NCI-H526 treated with DMSO at 0.1 percent for 48 hours (cell line): ENCODE measurements around the gene TUB.
A peak's percentile ranks its signal among the peaks of the same experiment; 100 is the strongest.

ENCODE experiments used
- DNase-seq: peaks from one replicate; lab custom pipeline; 2025; lab: John Stamatoyannopoulos, UW

The TUB gene, protein sequence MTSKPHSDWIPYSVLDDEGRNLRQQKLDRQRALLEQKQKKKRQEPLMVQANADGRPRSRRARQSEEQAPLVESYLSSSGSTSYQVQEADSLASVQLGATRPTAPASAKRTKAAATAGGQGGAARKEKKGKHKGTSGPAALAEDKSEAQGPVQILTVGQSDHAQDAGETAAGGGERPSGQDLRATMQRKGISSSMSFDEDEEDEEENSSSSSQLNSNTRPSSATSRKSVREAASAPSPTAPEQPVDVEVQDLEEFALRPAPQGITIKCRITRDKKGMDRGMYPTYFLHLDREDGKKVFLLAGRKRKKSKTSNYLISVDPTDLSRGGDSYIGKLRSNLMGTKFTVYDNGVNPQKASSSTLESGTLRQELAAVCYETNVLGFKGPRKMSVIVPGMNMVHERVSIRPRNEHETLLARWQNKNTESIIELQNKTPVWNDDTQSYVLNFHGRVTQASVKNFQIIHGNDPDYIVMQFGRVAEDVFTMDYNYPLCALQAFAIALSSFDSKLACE

DNA sequence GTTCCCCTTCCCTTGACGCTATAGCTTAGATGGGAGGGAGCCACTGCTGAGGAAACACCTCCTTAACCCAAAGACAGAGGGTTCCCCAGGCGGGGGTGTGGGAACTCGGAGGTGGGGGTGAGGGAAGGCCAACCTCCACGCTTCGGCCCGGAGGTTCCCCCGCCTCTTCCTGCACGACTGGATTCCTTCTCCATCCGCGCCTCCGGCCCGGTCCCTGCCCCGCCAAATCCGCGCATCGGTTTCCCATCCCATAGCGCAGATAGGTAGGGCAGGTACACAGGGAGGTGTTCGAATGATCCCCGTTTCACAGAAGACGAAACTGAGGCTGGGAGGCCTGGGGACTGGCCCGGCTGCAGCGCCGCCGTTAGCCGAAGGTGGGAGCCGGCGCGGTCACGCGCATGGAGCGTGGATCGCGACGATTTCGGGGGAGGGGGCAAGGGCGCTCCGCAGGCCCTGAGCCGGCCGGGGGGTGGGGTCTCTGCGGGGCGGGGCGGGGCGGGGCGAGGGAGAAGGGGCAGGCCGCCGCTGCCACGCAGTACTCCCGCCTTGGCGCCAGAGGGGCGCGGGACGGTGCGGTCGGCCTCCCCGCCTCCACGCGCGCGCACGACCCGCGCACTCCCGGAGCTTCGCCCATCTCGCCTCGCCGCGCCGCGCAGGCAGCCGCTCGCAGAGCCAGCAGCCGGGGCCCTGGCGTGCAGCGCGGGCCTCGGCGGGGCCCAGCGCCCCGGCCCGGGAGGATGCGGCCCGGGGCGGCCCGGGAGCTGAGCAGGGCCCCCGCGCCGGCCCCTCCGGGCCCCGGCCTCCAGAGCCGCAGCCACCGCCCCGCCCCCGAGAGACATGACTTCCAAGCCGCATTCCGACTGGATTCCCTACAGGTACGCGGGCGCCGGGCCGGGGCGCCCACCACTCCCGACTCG is at the start of gene TUB:
TUB (plus strand) TSS at position 538 of the 917 bp plus-strand sequence; CDS start at position 838, 300 bp downstream.
- peak; percentile 52 for DNase-seq

DNA sequence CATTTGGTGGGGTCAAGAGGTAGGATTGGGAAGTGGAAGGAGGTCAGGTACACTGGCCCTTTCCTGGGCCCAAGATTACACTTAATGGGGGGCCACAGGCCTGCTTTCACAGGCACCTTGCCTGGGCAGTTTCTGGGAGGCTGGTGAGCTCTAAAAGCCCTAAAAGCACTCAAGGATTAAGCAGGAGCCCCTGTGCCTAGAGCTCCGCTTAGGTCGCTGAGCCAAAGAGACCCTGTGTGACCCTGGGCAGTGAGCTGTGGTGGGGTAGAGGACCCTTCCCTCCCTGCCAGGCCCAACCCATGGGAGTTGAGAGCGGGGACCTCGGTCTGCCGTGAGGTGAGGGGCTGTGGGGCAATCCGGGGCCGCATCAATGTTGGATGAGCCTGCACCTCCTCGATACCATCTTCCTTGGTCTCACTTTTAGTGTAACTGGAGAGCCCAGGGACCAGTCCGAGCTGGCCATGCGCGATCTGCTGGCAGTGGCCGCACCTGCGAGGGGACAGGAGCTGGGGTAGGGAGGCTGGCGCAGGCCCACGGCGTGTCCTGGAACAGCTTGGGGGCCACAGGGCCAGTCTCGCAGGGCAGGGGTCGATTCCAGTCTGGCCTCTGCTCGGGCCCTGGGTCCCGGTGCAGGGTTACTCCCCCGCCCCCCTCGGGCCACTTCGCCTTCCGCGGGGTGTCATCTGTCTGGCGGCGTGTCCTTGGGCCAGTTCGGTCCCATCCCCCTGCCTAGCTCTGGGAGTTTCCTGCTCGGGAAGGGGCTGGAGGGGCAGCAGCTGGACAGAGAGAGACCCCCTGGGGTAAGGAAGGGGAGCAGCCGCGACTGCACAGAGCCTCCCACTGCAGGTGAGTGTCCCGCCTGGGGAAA is 49.5 kb upstream of the TUB start:
- no peak for DNase-seq

DNA sequence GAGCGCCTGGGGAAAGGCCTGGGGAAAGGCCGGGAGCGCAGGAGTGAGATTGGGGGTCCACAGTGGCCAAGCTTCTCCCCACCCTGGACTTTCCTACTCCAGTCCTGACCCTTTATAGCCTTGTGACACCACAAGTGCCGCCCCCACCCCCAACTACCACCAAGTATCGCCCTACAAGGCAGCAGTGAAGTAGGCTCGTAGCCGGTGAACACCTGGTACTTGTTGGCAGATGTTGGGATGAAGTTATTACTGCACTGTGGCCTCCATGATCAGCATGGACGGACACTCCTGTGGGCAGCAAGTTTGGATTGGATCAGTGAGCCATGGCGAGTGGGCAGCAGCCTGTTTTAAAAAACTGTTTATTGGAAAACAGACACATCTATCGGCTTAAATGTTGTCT is 48.9 kb upstream of the TUB start:
- DNase-seq, result no peak

DNA sequence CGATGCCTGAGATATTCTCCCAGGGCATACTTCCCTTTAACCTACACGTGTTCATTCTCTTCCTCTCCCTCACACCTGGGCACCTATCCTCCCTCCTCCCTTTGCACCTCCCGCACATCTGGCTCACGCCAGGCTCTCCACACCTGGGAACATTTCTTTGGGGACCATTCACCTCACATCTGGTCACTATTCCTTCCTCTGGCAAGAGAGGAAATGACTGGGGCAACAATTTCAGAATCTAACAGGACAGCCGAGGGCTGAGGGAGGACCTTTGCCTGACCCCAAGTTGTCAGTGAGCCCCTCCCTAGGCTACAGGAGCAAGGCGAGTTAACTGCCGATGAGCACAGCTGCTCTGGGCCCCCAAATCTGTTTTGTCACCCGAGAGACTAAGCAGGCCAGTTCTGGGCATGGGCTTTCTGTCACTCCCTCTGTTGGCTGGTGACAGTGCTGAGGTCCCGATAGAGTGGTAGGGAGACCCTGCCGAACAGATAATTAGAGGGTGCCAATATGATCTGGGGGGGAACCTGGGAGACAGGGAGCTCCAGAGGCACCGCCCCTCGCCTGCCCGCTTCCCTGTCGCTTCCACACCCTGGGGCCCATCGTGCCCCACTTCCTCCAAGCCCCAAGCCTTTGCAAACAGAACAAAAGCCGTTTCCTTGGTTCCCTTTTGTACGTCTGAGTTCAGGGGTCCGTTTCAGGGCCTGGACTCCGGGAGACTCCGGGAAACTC is 48.3 kb upstream of the TUB start:
- DNase-seq, result no peak

DNA sequence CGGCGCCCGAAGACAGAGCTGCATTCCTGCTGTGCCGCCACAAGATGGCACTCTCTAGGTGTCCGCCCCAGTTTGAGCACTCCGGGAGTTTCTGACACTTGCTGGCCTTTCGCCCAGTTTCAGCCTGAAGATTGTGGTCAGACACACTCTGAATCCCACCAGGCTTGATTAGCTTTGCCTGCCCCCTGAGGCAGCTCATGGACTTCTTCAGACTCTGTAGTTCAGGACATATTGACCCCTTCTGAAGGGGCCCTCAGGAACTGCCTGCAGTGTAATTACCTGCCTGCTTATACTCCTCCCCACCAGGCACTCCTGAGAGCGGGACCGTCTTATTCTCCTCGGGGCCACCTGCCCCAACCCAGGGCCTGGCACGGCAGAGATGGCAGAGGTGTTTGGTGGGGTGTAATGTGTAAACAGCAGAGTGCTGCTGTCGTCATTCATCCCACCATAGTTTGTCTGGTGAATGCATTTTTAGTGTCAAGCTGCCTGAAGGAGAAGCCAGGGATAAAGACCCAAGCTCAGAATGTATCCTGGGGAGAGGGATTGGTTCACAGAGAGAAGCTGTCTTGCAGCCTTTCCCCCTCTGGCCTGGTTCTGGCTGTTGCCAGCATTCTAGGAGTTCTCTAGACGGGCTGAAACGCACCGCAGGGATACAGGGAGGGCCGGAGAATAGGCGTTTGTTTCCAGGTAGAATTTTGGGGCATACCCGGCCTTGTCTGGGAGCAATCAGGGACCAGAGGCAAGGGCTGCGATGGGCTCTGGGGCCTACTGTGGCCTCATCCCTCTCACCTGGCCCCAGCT is 47.5 kb upstream of the TUB start:
- peak; percentile 41 for DNase-seq

DNA sequence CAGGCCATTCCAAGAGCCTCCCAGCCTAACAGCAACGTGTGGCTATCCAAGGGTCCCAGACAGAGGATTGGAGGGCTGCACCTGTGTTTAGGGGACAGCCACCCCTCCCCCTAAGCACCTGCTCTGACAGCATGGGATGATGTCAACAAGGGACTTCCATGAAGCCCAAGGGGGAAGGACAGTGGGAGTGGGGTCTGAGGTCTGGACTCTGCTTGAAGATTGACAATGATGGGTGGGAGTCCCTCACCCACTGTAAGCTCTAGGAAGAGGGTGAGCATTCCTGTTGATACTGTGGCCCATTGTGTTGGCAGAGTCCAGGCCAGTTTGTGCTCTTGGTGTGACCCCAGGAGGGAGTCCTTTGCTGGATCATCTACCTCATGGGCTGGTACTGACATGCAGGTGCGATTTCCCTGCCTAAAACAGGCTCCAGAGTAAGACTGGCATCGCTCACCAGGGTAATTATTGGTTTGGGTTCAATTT is 46.9 kb upstream of the TUB start:
- no peak for DNase-seq

DNA sequence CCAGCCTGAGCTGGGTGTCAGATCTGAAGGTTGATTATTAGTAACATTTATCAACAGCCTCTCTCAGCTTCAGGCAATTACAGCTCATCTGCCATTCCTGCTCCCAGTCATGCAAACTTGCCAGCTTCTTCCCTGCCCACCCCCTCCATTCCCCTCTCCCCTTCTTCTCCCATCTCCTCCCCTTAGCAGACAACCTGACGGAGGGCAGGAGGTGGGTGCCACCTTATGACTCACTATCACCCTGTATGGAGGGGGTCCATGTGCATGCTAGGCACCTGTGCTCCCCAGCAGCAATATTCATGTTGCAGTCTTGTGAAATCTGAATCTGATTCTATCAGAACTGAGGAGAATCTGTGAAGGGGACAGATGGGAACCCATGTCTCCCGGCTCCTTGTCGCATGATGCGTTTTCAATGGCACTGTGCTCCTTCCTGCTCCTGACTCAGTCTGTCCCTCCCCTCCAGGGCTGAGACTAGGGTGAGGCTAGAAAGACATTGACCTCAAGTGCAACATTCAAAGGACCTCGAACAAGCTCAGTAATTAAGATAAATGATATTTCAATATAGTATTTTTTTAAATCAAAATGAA is 46.3 kb upstream of the TUB start:
- DNase-seq, result no peak

DNA sequence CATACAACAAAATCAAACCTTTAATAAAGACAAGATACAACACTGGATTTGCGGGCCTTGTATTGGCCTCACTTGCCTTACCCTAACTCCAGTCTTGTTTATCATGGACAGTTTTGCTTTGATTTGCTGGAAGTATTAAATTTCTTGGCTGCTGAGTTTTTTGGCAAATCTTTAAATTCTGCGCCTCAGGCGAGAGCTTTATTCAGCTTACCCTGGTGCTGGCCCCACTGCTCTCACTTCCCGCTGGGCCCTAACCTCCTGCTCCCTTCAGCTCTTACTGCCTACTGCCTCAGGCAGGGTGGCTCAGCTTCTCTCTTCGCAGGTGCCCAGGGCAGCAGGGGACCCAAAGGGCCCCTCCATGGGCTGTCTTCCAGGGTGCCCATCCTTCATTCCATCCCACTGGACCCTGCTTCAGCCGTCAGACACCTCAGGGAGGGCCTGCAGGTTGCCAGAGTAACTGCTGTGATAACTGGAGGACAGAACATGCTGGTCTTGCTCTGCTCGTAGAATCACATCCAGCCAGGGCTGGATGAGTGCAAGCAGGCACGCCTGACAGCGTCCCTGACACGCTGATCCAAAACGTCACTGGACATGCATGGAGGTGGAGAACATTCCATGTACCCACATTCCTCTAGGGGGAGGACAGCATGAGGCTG is 45.7 kb upstream of the TUB start:
- no peak for DNase-seq

DNA sequence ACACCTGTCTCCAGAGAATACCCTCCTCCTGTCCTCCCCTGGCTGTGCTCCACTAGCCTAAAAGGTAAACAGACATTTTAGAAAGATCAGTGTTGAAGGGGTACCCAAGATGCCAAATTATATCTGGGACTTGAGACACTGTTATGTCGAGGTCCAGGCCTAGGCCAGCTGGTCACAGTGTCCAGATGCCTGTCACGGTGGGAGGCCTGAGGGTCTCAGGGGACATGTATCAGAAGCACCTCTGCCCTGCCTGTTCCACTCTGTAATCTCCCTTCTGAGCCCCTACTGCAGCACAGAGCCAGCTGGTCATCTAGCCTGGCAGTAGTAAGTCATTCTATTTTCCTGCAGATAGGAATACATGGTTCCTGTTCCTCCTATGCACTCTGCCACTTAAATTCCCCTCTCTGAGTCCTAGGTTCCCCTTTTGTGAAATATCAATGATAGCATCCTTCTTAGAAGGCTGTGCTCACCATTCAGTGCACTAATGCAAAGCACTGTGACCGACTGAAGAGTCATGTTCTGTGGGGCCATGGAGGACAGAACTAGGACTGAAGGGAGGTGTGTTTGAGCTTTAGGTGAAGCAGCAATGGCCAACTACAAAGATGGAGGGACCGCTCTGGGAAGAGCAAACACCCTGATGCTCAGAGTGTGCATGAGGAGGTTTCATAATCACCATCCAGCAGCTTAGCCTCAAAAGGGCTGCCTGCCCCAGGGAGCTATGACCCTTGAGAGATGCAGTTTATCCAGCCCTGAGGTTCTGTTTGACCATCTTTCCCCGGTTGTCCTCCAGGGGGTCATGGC is 44.8 kb upstream of the TUB start:
- DNase-seq, result no peak

DNA sequence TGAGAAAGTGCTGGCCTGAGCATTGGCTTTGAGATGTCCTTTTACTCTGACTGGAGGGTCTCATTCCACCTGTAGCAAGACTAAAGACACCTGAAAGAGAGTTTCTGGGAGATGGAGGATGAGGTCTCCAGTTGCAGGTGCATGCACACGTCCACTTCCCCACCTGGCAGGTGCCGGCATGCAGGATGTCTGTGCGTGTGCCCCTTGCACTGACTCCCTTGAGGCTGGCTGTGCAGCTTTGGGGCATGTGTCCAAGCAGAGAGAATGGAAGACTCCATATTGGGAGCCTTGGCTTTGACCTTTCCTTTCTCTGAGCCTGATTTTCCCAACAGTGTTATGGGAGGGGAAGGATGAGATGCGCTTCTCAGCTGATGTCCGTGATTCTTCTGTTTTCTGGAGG is 44.0 kb upstream of the TUB start:
- no peak for DNase-seq

DNA sequence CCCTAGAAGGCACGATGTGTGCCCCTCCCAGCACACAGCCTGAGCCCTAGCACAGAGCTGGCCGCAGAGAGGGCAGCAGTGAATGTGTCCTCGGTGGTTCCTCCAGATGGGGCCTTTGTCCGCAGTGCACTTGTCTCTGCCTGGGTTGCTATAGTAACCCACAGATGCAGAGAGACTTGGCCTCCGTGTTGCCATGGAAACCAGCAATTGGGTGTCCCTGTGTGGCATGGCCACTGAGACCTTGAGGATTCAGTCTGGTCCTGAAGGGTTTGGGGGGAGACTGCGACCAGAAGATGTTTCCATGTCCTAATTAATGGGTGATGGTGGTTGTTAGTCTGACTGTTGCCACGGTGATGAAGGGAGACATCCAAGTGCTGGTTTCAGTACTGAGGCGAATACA is 42.6 kb upstream of the TUB start:
- DNase-seq, result no peak

DNA sequence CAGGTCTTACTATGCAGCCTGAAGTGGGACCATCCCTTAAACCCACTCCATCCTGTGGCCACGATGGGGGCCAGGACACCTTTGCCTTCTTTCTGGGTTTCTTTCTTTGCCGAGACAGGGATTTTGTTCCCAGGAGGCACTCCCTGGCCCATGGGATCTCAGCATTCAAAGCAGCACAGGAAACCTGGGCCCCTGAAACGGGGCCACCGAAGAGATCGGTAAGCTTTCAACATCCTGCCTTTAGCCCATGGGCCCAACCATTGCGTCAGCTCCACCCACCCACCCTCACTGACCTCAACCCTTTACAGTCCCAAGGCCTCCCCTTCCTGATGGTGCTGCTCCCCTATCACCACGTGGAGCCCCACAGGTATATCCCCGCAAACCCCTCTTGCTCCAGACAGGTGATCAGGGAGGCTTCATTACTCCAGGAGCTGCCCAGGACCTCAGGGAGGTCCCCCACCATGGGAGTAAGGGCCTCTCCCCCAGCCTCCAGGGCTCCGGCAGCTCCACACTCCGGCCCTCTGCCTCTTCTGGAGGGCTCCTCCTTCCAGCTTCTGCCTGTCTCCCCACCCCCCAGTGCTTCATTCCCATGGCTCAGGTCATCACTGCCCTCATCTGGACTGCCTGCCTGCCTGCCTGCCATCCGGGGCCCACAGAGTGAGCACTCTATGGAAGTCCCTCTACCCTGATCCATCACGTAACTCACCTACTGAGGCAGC is 42.0 kb upstream of the TUB start:
- DNase-seq, result no peak

DNA sequence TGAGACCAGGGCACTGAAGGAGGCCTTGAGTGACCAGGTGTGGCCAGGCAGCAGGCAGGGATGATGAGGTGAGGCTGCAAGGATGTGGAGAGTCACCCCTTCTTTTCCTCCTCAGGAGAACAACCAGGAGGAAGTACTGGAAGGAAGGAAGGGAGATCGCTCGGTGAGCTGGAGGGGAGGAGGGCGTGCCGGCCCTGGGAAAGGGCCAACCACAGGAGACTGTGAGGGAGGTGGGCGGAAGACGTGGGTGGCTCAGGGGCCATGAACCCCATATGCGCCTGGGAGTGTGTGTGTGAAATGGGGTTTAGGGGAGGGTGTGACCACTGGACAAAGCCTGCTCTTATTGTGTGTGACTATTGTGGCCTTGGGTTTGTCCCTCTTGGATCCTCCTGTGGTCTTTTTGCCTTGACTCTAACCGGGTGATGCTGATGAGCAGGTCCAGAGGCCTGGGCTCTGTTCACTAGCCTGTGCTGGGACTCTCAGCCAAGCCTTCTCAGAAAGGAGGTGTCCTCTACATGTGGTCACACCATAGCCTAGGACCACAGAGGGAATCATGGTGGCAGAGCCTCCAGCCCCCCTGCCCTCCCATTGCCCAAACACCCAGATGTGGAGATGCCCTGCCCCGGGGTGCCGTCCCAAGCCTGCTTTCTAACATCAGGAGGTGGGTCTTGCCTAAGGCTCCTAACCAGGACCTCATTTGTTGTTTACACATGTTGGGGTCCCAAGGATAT is 41.3 kb upstream of the TUB start:
- no peak for DNase-seq

DNA sequence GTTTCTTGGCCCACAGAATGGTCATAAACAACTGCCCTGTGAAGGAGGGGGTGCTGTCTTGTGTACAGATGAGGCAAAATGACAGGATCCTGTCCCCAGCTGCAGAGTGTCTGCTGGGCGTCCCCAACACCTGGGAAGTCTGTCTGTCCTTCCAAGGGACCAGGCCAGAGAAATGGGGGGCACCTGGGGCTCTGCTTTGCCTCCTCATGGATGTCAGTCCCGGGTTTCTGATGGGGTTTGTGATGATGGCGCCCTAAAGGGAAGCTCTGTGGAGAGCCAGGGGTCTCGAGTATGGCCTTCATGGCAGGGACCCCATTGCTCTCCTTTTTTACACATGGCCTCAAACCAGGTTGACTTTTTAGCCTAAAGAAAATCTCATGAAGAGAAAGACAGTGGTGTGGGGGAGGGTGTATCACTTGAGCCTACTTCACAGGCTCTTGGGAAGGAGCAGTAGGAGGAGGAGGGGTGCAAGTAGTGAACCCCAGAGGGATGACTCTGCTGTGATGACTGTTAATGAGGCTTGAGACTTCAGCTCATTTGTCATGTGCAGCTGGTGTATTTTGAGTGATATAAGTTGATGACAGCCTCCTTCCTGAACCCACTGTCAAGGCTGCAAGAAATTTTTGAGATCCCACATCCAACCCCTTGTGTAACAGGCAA is 40.6 kb upstream of the TUB start:
- no peak for DNase-seq

DNA sequence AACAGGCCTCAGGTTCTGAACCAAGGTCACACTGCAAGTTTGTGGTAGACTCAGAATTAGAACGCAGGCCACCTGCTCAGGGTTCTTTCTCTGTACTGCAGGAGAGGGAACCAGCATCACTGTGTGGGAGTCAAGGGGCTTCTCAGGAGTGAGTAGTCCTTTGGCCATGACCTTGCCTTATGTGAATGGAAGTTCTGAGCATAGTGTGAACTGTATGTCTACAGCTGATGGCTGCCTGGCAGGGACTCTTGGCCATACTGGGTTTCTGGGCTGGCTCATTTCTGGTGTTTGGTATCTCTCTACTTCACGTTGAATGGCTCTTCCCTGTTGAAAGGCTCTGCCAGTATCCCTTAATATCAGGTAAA is 40.1 kb upstream of the TUB start:
- no peak for DNase-seq

DNA sequence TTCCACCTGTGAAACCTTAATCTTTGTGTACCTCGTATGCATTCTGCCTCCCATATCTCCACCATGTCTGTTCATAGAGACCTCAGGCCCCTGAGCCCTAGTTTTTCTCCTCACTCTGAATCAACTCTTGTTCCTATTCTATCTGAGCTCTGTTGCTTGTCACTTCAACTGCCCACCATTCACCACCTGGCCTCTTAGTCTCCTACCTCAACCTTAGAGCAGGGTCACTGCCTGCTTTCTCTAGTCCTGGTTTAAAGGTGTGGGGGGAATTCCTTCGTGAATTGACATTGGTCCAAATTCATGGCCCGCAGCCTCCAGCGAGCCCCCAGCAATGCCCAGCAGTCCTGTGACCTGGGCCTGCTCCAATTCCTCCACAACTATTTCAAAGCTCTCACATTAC is 39.4 kb upstream of the TUB start:
- DNase-seq, result no peak

DNA sequence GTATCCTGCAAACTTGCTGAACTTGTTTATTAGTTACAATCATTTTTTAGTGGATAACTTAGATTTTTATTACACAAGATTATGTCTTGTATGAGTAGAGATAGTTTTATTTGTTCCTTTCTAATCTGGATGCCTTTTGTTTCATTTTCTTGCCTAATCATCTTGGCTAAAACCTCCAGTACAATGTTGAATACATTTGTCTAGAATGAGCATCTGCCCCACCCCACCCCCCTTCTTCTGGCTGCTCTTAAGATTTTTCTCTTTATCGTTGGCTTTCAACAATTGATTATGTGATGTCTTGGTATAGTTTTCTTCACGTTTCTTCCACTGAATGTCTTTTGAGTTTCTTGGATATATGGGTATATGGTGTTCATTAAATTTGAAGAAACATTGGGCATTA is 37.3 kb upstream of the TUB start:
- DNase-seq, result no peak
